ENCODE results near the gene ACOXL. TPM values are rescaled to one million over a fixed set of nuclear protein-coding genes. Genes with fewer than 3 reads are reported as not detected.
"Not testable (repeated sequence)": the region's sequence is repeated elsewhere in the genome, so short reads cannot be mapped to it uniquely, and the experiment has no call there.

ACOXL gene
- total RNA-seq, 2 experiments from 2014 or later = 0.20 to 0.96 TPM

GRCh38 chr2:111035830-111036441 lies 303.6 kb downstream of the ACOXL start:
- ATAC-seq (no peak), DNase-seq (no peak)
- Mint-ChIP-seq H3K9me3 (ENCODE audit: low read depth) (no peaks in the 10 kb centered on the region), H3K27ac (no peak overlapping the region), H3K4me3 (no peak overlapping the region), H3K4me1 (peaks cover 3% of the 10 kb centered on the region), H3K27me3 (peaks cover 79% of the 10 kb centered on the region), H3K36me3 (no peaks in the 10 kb centered on the region)
- CTCF ChIA-PET = no interaction called here

- DNase-seq (no peak), ATAC-seq (no peak)
- Mint-ChIP-seq H3K36me3 (no peaks in the 10 kb centered on the region), H3K27me3 (peaks cover 70% of the 10 kb centered on the region), H3K4me1 (peaks cover 1% of the 10 kb centered on the region), H3K4me3 (no peak overlapping the region), H3K9me3 (ENCODE audit: low read depth) (no peaks in the 10 kb centered on the region), H3K27ac (no peak overlapping the region)
- CTCF ChIA-PET = no interaction called here
Measured at GRCh38 chr2:111037128-111037527, 304.8 kb downstream of the ACOXL start.

- no peak overlapping the region for H3K4me3 Mint-ChIP-seq
- no peak for ATAC-seq
- no peak for DNase-seq
- peaks cover 64% of the 10 kb centered on the region for H3K27me3 Mint-ChIP-seq
- H3K4me1 Mint-ChIP-seq = peaks cover 5% of the 10 kb centered on the region
- CTCF ChIA-PET = interaction anchor here (1.4 kb wide), 1 partner anchor 9 kb away, joined by 3 read pairs; no protein-coding TSS in a partner anchor
- H3K36me3 Mint-ChIP-seq = no peaks in the 10 kb centered on the region
- H3K9me3 Mint-ChIP-seq (ENCODE audit: low read depth) = no peaks in the 10 kb centered on the region
- no peak overlapping the region for H3K27ac Mint-ChIP-seq
Measured at GRCh38 chr2:111039628-111040383, 307.4 kb downstream of the ACOXL start.

GRCh38 chr2:111041398-111042202 lies 309.2 kb downstream of the ACOXL start:
- Mint-ChIP-seq H3K27ac (no peak overlapping the region), H3K27me3 (peaks cover 63% of the 10 kb centered on the region), H3K4me3 (no peak overlapping the region), H3K9me3 (ENCODE audit: low read depth) (peaks cover 4% of the 10 kb centered on the region), H3K4me1 (peaks cover 5% of the 10 kb centered on the region), H3K36me3 (peaks cover 1% of the 10 kb centered on the region)
- DNase-seq (no peak), ATAC-seq (no peak)
- CTCF ChIA-PET = no interaction called here

DNA sequence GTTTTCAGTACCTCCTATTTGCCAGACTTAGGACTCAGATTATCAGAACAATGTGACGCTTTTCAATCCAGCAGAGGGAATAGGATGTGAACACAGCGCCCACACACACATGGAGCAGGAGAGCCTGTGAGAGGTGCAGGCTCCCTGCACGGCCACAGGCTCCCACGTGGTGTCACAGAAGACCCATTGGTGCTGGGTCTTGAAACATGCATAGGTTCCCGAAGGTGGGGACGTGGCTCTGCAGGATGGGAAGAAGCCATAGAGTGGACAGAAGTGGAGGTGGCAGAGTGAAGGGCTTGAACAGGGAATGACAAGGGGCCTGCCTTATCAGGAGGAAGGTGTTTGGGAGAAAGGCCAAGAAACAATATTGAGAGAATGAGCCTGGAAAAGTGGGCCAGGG lies 309.9 kb downstream of the ACOXL start:
- H3K9me3 Mint-ChIP-seq (ENCODE audit: low read depth) = peaks cover 6% of the 10 kb centered on the region
- no peak overlapping the region for H3K27ac Mint-ChIP-seq
- DNase-seq = no peak
- CTCF ChIA-PET = no interaction called here
- ATAC-seq = no peak
- H3K4me1 Mint-ChIP-seq = peaks cover 3% of the 10 kb centered on the region
- H3K27me3 Mint-ChIP-seq = peaks cover 59% of the 10 kb centered on the region
- H3K4me3 Mint-ChIP-seq = no peak overlapping the region
- peaks cover 1% of the 10 kb centered on the region for H3K36me3 Mint-ChIP-seq

DNA sequence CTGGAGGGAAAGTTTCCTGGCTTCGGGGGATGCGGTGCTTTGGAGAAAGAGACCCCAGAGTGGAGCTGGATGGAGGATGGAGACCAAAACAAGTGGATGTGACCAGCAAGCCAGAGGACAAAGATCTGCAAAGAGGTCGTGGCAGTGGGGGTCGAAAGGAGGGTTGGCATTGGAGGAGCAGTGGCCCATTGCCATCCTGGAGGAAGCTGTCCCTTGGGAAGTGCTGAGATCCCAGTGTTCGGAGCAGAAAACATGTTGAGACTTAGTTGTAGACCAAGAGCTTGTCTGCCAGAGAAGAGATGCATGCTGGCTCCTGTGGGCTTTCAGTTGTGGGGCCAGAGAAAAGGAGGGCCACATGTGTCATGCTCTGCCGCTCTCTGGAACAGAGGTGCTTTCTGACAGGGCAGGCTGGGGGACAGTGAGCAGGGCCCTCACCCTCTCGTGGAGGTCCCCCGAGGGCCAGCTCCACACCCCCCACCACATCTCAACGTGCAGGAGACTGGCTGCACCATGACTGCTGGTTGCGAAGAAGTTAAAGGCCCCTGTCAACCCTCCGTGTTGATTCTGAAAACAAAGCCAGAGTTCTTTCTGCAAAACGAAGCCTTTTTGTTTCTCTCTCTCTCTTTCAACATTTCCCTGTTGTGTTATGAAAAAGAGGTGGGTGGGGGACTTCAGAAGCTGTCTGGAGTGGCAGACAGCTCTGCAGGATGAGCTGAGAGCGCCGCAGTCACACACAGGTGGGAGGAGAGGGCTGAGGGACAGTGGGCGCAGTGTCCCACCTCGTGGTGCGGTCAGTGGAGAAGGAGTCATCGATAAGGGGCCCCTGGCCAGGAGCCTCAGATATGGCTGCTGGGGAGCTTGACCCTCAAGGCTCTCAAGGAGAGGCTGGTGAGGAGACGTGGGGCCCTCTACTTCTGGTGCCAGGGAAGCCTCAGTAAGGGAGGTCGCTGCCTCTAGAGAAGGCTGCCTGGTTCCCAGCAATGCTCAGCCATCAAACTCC lies 310.7 kb downstream of the ACOXL start:
- ATAC-seq = no peak
- no peak for DNase-seq
- CTCF ChIA-PET = no interaction called here
- Mint-ChIP-seq H3K4me3 (no peak overlapping the region), H3K27ac (no peak overlapping the region), H3K4me1 (peaks cover 3% of the 10 kb centered on the region), H3K9me3 (ENCODE audit: low read depth) (peaks cover 6% of the 10 kb centered on the region), H3K27me3 (peaks cover 56% of the 10 kb centered on the region), H3K36me3 (peaks cover 1% of the 10 kb centered on the region)

GRCh38 chr2:111044066-111044465 lies 311.7 kb downstream of the ACOXL start:
- DNase-seq (no peak), ATAC-seq (no peak)
- Mint-ChIP-seq H3K9me3 (ENCODE audit: low read depth) (peaks cover 6% of the 10 kb centered on the region), H3K27me3 (peaks cover 58% of the 10 kb centered on the region), H3K4me1 (peaks cover 4% of the 10 kb centered on the region), H3K36me3 (peaks cover 1% of the 10 kb centered on the region), H3K27ac (no peak overlapping the region), H3K4me3 (no peak overlapping the region)
- CTCF ChIA-PET = no interaction called here

GRCh38 chr2:111045236-111045635 lies 312.9 kb downstream of the ACOXL start:
- ATAC-seq; H3K36me3 Mint-ChIP-seq; DNase-seq; H3K9me3 Mint-ChIP-seq (ENCODE audit: low read depth); H3K27ac Mint-ChIP-seq; CTCF ChIA-PET; H3K4me3 Mint-ChIP-seq: not testable (repeated sequence)
- peaks cover 12% of the 10 kb centered on the region for H3K4me1 Mint-ChIP-seq
- H3K27me3 Mint-ChIP-seq = peaks cover 53% of the 10 kb centered on the region

GRCh38 chr2:111045771-111046444 lies 313.5 kb downstream of the ACOXL start:
- ATAC-seq = no peak
- H3K4me3 Mint-ChIP-seq = no peak overlapping the region
- no peak for DNase-seq
- H3K36me3 Mint-ChIP-seq = peaks cover 1% of the 10 kb centered on the region
- H3K27ac Mint-ChIP-seq = no peak overlapping the region
- peaks cover 53% of the 10 kb centered on the region for H3K27me3 Mint-ChIP-seq
- peaks cover 6% of the 10 kb centered on the region for H3K9me3 Mint-ChIP-seq (ENCODE audit: low read depth)
- CTCF ChIA-PET = no interaction called here
- H3K4me1 Mint-ChIP-seq = peaks cover 19% of the 10 kb centered on the region

GRCh38 chr2:111046670-111047069 lies 314.3 kb downstream of the ACOXL start:
- Mint-ChIP-seq H3K27me3 (peaks cover 56% of the 10 kb centered on the region), H3K4me3 (no peak overlapping the region), H3K36me3 (peaks cover 1% of the 10 kb centered on the region), H3K4me1 (peaks cover 23% of the 10 kb centered on the region), H3K9me3 (ENCODE audit: low read depth) (peaks cover 6% of the 10 kb centered on the region), H3K27ac (no peak overlapping the region)
- DNase-seq (no peak), ATAC-seq (no peak)
- CTCF ChIA-PET = no interaction called here

DNA sequence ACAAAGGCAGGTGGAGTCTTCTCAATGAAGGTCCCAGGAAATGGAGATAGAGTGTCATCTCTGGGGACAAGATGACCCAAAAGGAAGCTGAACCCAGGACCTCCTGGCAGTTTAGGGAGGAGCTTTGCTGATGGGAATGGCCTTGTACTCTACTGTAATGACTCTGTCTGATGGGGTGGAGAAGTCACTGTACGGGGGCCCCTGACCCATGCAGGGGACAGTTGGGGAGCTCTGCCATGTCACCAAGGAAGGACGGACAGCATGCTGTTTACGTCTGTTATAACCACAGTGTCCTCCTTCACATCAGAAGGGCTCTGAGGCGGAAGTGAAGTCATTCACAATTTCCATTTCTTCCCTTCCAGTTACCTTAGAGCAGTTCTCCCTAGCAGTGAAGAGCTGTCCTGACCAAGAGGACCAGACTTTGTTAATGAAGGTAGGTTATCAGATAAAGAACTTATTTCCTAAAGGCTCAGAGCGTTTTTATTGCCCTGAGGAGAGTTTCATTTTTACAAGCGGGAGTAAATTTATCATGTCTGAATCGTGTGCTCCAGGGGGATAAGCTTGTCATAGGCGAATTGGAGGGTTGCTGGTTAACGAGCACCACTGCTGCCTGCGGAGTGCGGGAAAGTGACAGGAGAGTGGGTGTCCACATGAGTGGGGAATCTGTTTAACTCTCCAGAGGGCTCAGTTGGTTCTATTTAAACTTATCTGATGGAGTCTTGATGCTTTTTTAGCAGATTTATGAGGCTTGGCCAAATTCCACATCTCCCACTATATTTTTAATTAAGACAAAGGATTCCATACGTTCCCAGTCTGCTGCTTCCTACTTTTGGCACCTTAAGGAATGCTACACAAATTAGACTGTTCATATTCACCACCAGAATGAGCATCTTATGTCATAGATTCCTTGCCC lies 316.7 kb downstream of the ACOXL start:
- ATAC-seq = no peak
- Mint-ChIP-seq H3K27ac (no peak overlapping the region), H3K27me3 (peaks cover 64% of the 10 kb centered on the region), H3K36me3 (peaks cover 1% of the 10 kb centered on the region), H3K4me3 (no peak overlapping the region), H3K9me3 (ENCODE audit: low read depth) (peaks cover 6% of the 10 kb centered on the region), H3K4me1 (peaks cover 23% of the 10 kb centered on the region)
- DNase-seq = no peak
- CTCF ChIA-PET = no interaction called here

Measured in activated CD8-positive, alpha-beta memory T cell treated with anti-CD3 and anti-CD28 coated beads, Interleukin-2, amount 10 ng/mL, durations not matched to agents 7 days and 5 days (primary cell).